Nephron progenitor cell (in vitro differentiated cells): ENCODE results near the gene CWC25.

Experiments used
- DNase-seq: peaks from one replicate; pipeline ENCODE4 v3.0.0; 2021
- H3K27ac Mint-ChIP-seq: 2 replicates; pipeline ENCODE4 v1.8.0; 2021; ENCODE audit warnings: mild to moderate bottlenecking, moderate library complexity, mixed read lengths
- H3K27me3 Mint-ChIP-seq: 2 replicates; pipeline ENCODE4 v1.8.0; 2021; ENCODE audit warnings: mild to moderate bottlenecking, low read depth, mixed read lengths; ENCODE audit not compliant: poor library complexity
- H3K36me3 Mint-ChIP-seq: 2 replicates; pipeline ENCODE4 v1.8.0; 2021; ENCODE audit warnings: low read depth, mixed read lengths
- H3K4me1 Mint-ChIP-seq: 2 replicates; pipeline ENCODE4 v1.8.0; 2021; ENCODE audit warnings: mixed read lengths
- H3K4me3 Mint-ChIP-seq: 2 replicates; pipeline ENCODE4 v1.8.0; 2021; ENCODE audit warnings: mild to moderate bottlenecking, moderate library complexity, mixed read lengths
- H3K9me3 Mint-ChIP-seq: 2 replicates; pipeline ENCODE4 v1.8.0; 2021; ENCODE audit warnings: mild to moderate bottlenecking, moderate library complexity, mixed read lengths
- TF ChIP-seq, protein P1 (sequence below): fragments of 200-600 bp; sonication (generic); IDR thresholded peaks from 2 replicates; pipeline ENCODE4 v1.5.0; 2021; ENCODE audit warnings: antibody characterized with exemption

Gene CWC25

DNA sequence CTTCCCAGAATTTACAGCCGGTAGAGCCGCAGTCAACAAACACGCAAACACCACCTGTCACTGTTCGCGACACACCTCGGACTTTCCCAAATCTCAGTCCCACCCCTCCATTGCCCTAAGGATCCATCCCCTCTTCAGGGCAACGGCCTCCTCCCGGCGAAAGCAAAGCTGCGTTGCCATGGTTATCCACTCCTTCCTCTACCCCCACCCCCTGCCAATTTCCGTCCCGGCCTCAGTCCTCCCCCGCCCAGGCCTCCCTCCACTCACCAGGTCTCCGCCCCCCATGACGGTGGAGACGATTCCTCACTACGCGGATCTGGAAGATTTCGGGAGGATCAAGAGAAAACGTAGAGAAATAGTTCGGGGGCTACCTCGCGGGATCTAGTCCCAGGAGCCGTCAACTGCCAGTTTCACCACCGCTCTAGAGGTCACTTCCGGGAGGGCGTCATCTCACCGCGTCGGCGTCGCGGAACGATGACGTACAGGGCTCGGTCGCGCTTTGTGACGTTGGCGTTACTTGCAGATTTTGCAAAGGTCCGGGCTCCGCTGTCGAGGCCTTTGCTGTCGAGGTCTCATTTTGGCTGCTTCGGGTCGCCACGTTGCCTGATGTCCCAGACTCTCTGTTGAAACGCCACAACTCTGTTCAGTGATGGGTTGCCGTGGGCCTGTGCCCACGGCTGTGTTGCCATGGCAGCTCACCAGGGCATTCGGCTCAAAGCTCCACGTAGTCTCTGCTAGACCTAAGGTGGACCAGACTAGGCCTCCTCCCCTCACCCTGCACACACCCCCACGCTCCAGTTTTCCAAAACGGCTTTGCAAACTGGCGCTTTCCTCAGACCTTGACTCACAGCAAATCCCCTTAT is at the start of gene CWC25:
Gene CWC25 (minus strand): TSS at position 423 of the 863 bp plus-strand sequence. CDS start 138 bp downstream, at position 285.
- peaks cover 10% of the 10 kb centered on the region for H3K36me3 Mint-ChIP-seq
- H3K9me3 Mint-ChIP-seq, result no peaks in the 10 kb centered on the region
- peaks cover 31% of the 10 kb centered on the region for H3K4me1 Mint-ChIP-seq
- peak within 1 kb of the TSS; percentile 99 for H3K4me3 Mint-ChIP-seq
- peaks cover 16% of the 10 kb centered on the region for H3K27me3 Mint-ChIP-seq
- TF ChIP-seq, protein P1, sequence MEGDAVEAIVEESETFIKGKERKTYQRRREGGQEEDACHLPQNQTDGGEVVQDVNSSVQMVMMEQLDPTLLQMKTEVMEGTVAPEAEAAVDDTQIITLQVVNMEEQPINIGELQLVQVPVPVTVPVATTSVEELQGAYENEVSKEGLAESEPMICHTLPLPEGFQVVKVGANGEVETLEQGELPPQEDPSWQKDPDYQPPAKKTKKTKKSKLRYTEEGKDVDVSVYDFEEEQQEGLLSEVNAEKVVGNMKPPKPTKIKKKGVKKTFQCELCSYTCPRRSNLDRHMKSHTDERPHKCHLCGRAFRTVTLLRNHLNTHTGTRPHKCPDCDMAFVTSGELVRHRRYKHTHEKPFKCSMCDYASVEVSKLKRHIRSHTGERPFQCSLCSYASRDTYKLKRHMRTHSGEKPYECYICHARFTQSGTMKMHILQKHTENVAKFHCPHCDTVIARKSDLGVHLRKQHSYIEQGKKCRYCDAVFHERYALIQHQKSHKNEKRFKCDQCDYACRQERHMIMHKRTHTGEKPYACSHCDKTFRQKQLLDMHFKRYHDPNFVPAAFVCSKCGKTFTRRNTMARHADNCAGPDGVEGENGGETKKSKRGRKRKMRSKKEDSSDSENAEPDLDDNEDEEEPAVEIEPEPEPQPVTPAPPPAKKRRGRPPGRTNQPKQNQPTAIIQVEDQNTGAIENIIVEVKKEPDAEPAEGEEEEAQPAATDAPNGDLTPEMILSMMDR, result no peak
- H3K27ac Mint-ChIP-seq, result peak within 1 kb of the TSS; percentile 100
- peak; percentile 97 for DNase-seq

DNA sequence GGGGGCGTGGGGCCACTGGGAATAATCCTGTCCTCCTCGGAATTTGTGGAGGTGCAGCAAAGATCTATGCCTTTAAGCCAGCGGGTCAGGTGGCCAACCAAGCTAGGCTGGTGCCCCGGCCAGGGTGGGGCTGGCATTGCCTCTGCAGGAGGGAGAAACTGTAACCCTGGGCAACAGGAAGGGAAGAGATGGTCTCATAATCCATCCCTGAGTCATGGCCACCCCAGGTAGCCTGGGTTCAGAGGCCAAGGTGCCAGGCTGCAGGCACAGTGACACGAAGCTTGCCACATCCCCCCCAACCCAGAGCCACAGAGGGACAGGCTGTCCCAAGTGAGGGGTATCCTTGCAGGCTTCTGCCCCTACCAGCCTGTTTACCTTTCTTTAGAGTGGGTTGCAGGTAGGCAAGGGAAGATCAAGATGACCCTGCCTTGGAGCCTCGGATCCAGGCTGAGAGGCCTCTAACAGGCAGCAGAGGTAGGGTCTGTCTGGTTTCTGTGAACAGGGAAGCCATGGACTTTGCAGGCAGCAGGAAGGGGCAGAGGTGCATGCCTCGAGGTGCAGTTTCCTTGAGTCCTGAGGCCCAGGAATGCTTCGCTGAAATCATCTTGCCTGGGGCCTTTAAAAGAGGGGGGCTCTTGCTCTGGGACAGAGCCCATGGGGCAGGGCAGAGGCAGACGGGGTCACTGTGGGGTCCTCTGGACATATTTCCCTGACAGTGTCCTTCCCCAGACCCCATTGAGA is 48.7 kb upstream of the CWC25 start:
- peaks cover 60% of the 10 kb centered on the region for H3K4me1 Mint-ChIP-seq
- H3K27ac Mint-ChIP-seq, result no peak overlapping the region
- peaks cover 10% of the 10 kb centered on the region for H3K36me3 Mint-ChIP-seq
- no peak for DNase-seq
- no peaks in the 10 kb centered on the region for H3K9me3 Mint-ChIP-seq
- H3K4me3 Mint-ChIP-seq, result peak overlapping the region; percentile 32
- peaks cover 11% of the 10 kb centered on the region for H3K27me3 Mint-ChIP-seq
- TF ChIP-seq, protein P1, result no peak

DNA sequence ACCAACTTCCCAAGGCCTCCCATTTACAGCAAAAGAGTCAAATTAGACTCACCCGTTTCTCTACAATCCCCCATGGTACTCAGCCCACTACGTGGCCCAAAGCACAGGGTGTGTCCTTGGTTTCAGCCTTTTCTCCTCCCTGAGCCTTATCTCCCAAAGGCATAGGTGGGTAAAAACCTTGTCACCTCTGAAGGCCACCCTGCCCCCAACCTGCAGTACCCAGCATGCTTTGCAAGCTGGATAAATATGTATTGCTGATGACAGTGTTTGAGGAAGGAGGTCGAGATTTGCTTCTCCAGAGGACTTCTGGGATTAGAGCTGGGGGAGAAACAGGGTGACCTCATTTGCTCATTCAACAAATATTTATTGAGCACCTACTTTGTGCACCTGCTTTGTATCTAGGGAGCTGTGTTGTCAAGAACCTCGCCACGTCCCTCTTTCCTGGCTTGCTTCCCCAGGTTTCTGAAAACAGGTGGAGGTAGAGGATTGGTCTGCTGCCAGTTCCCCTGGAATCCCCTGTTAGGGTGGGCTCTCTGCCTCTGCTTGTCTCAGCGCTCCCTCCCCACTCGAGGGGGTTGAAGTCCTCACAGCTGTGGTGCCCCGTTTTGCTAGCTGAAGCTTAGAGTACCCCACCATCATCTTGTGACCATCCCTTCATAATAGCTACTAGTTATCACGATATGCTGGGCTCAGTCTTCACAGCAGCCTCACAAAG is 47.7 kb upstream of the CWC25 start:
- Mint-ChIP-seq H3K4me1 (peaks cover 61% of the 10 kb centered on the region), H3K36me3 (peaks cover under 1% of the 10 kb centered on the region), H3K27ac (no peak overlapping the region)

DNA sequence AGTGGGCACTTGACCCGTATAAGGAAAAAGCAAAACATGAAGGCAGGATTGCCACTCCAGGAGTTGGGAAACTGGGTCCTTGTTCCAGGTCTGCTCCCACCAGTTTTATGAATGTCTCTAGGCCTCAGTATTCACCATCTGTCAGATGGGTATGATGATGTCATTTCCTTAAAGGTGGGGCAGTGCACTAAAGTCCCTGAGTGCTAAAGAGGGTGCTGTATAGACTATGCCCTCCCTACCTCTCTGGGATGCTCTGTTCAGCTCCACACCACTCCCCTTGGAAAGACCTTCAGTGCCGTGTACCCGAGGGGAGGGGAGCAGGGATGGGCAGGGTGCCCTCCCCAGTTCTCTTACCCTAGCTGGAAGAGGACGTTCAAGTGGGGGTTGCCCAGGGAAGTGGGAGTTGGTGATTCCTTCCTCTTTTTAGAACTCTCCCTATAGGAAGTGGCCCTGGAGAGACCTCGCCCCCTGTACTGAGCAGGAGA is 46.9 kb upstream of the CWC25 start:
- no peaks in the 10 kb centered on the region for H3K9me3 Mint-ChIP-seq
- TF ChIP-seq, protein P1, result no peak
- H3K4me1 Mint-ChIP-seq, result peaks cover 57% of the 10 kb centered on the region
- H3K4me3 Mint-ChIP-seq, result peak overlapping the region; percentile 88
- DNase-seq, result no peak
- H3K27ac Mint-ChIP-seq, result no peak overlapping the region
- no peaks in the 10 kb centered on the region for H3K36me3 Mint-ChIP-seq
- H3K27me3 Mint-ChIP-seq, result peaks cover 16% of the 10 kb centered on the region

More for the DNA sequence above, 47.7 kb upstream of the CWC25 start:
- Mint-ChIP-seq H3K27me3 (peaks cover 11% of the 10 kb centered on the region), H3K9me3 (no peaks in the 10 kb centered on the region), H3K4me3 (peak overlapping the region; percentile 58)
- DNase-seq, result no peak
- TF ChIP-seq, protein P1, result no peak

DNA sequence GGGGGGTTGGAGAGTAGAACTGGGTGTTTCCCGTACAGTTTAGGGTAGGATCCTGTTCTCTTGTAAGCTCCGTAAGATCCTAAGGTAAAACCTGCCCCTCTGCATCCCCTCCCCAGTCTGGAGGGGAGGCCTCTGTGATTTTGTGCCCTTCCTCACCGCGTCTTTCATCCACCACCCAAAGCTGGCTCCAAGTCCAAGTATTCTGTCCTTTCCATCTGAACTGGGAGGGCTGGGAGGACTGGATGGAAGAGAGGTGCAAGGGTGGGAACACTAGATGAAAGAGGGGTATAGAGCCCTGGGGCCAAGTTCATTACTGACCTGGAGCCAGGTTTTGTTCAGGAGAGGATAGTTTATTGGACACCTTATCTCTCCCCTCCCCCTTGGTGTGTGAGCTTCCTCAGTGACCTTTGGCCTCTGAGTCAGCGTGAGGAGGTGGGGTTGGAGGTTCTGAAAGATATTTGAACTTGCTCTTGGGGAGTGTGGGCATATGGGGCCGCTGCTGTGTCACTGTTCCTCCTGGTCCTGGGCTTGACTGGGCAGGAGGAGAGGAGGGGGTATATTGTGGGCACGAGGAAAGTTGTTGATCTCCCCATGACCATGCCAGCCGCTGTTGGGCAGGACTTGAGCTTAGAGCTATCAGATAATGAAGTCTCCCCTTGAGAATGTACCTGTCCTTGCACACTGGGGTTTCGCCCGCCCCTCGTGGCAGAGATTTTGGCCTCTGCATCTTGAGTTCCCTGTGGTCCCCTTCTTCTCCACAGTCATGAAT is 46.3 kb upstream of the CWC25 start:
- peaks cover 52% of the 10 kb centered on the region for H3K4me1 Mint-ChIP-seq

More for the DNA sequence above, 46.3 kb upstream of the CWC25 start:
- DNase-seq, result peak; percentile 47
- peak overlapping the region; percentile 39 for H3K27ac Mint-ChIP-seq
- TF ChIP-seq, protein P1, result no peak
- no peaks in the 10 kb centered on the region for H3K9me3 Mint-ChIP-seq
- no peaks in the 10 kb centered on the region for H3K36me3 Mint-ChIP-seq
- peak overlapping the region; percentile 88 for H3K4me3 Mint-ChIP-seq
- peaks cover 17% of the 10 kb centered on the region for H3K27me3 Mint-ChIP-seq
